Stimulated activated CD4-positive, alpha-beta T cell treated with anti-CD3 and anti-CD28 coated beads, Interleukin-12 subunit alpha, Interleukin-12 subunit beta, amount 100 ng/mL, for 4 hours (primary cell): ENCODE measurements around the gene DARS1.

Experiments used
- DNase-seq: peaks from one replicate; pipeline ENCODE4 v3.0.0-alpha.2; 2020

Gene DARS1

GRCh38 chr2:135874777-135875365, 110.6 kb downstream of the DARS1 start:
- DNase-seq: no peak

GRCh38 chr2:135870571-135870970, 114.9 kb downstream of the DARS1 start:
- DNase-seq: no peak

GRCh38 chr2:135863233-135863632, 122.2 kb downstream of the DARS1 start:
- DNase-seq: no peak

- DNase-seq: no peak
Observed at GRCh38 chr2:135862718-135863117, 122.7 kb downstream of the DARS1 start.
